Liver (tissue), 9 donors: ENCODE data around the gene CDH22. TPM values are rescaled to one million over a fixed set of nuclear protein-coding genes. Genes with fewer than 3 reads are reported as not detected.

Experiments
- DNase-seq: peaks from one replicate; pipeline ENCODE4 v3.0.0-alpha.2; 2017; ENCODE audit warnings: low spot score
- H3K27ac ChIP-seq, 2 donors: one replicate each; pipeline ENCODE4 v1.7.0; 2013; ENCODE audit warnings: inconsistent platforms in 2 of 2, low read length in 2 of 2, control low read depth in 1 of 2, low read depth in 1 of 2, mild to moderate bottlenecking in 1 of 2
- H3K27me3 ChIP-seq, 4 donors: one replicate each; pipeline versions ENCODE4 v1.6.1 to v1.7.0; 2013; ENCODE audit warnings: low read length in 3 of 4, inconsistent platforms in 1 of 4, mild to moderate bottlenecking in 1 of 4, moderate library complexity in 1 of 4; ENCODE audit not compliant: control insufficient read depth in 4 of 4, insufficient read depth in 4 of 4
- H3K36me3 ChIP-seq, 4 donors: one replicate each; pipeline versions ENCODE4 v1.6.1 to v1.7.0; 2013; ENCODE audit warnings: low read length in 3 of 4, mild to moderate bottlenecking in 3 of 4, low read depth in 1 of 4, moderate library complexity in 1 of 4; ENCODE audit not compliant: control insufficient read depth in 4 of 4, insufficient read depth in 3 of 4
- H3K4me1 ChIP-seq, 4 donors: one replicate each; pipeline versions ENCODE4 v1.6.1 to v1.7.0; 2013; ENCODE audit warnings: low read length in 3 of 4, mild to moderate bottlenecking in 3 of 4, moderate library complexity in 1 of 4; ENCODE audit not compliant: control insufficient read depth in 4 of 4, insufficient read depth in 4 of 4
- H3K4me3 ChIP-seq, 3 donors: one replicate each; pipeline versions ENCODE4 v1.6.1 to v1.7.0; 2013; ENCODE audit warnings: low read length in 3 of 3, control low read depth in 1 of 3, low read depth in 1 of 3, mild to moderate bottlenecking in 1 of 3
- H3K9ac ChIP-seq, 2 donors: one replicate each; pipeline ENCODE4 v1.7.0; 2013; ENCODE audit warnings: low read length in 2 of 2, mild to moderate bottlenecking in 2 of 2, moderate library complexity in 2 of 2, control low read depth in 1 of 2, low read depth in 1 of 2
- H3K9me3 ChIP-seq, 4 donors: one replicate each; pipeline versions ENCODE4 v1.6.1 to v1.7.0; 2013; ENCODE audit warnings: low read length in 3 of 4; ENCODE audit not compliant: control insufficient read depth in 4 of 4
- ATF3 ChIP-seq: IDR thresholded peaks from 2 replicates; pipeline ENCODE4 v1.6.1; 2016; ENCODE audit warnings: antibody characterized with exemption
- CTCF ChIP-seq: fragments of 150-350 bp; IDR thresholded peaks from 2 replicates; pipeline ENCODE4 v1.5.1; 2017; ENCODE audit warnings: improper control_type of control experiment, low read depth, low read length; ENCODE audit not compliant: missing input control
- EGR1 ChIP-seq, 2 donors: IDR thresholded peaks; 2 replicates each; pipeline ENCODE4 v1.6.1; 2016 to 2018; ENCODE audit warnings: antibody characterized with exemption in 2 of 2, low read depth in 2 of 2
- FOXA1 ChIP-seq: IDR thresholded peaks from 2 replicates; pipeline ENCODE4 v1.6.1; 2016; ENCODE audit warnings: antibody characterized with exemption
- FOXA2 ChIP-seq: IDR thresholded peaks from 2 replicates; pipeline ENCODE4 v1.6.1; 2016; ENCODE audit warnings: antibody characterized with exemption
- GABPA ChIP-seq, 2 donors: IDR thresholded peaks in 1 of 2; conservative IDR thresholded peaks in 1 of 2; 2 replicates each; pipeline ENCODE4 v1.6.1; 2016; ENCODE audit warnings: antibody characterized with exemption in 2 of 2, mild to moderate bottlenecking in 1 of 2, moderate library complexity in 1 of 2
- HNF4A ChIP-seq, 2 donors: conservative IDR thresholded peaks; 2 replicates each; pipeline ENCODE4 v1.6.1; 2016; ENCODE audit warnings: antibody characterized with exemption in 2 of 2, mild to moderate bottlenecking in 2 of 2
- HNF4G ChIP-seq: IDR thresholded peaks from 2 replicates; pipeline ENCODE4 v1.6.1; 2016; ENCODE audit warnings: antibody characterized with exemption
- JUND ChIP-seq, 2 donors: IDR thresholded peaks; 2 replicates each; pipeline ENCODE4 v1.6.1; 2016; ENCODE audit warnings: antibody characterized with exemption in 2 of 2
- MAX ChIP-seq: IDR thresholded peaks from 2 replicates; pipeline ENCODE4 v1.6.1; 2016; ENCODE audit warnings: antibody characterized with exemption
- NR2F2 ChIP-seq: IDR thresholded peaks from 2 replicates; pipeline ENCODE4 v1.6.1; 2016; ENCODE audit warnings: antibody characterized with exemption
- RAD21 ChIP-seq, 2 donors: IDR thresholded peaks; 2 replicates each; pipeline ENCODE4 v1.6.1; 2016; ENCODE audit warnings: antibody characterized with exemption in 2 of 2, mild to moderate bottlenecking in 2 of 2
- REST ChIP-seq: IDR thresholded peaks from 2 replicates; pipeline ENCODE4 v1.6.1; 2016; ENCODE audit warnings: antibody characterized with exemption, mild to moderate bottlenecking
- RXRA ChIP-seq, 2 donors: IDR thresholded peaks; 2 replicates each; pipeline ENCODE4 v1.6.1; 2017 to 2018; ENCODE audit warnings: antibody characterized with exemption in 2 of 2, mild to moderate bottlenecking in 1 of 2
- SP1 ChIP-seq: IDR thresholded peaks from 2 replicates; pipeline ENCODE4 v1.6.1; 2018; ENCODE audit warnings: antibody characterized with exemption, mild to moderate bottlenecking
- TAF1 ChIP-seq: conservative IDR thresholded peaks from 2 replicates; pipeline ENCODE4 v1.6.1; 2016; ENCODE audit warnings: antibody characterized with exemption, mild to moderate bottlenecking
- YY1 ChIP-seq: IDR thresholded peaks from 2 replicates; pipeline ENCODE4 v1.6.1; 2016; ENCODE audit warnings: antibody characterized with exemption, mild to moderate bottlenecking
- ZBTB33 ChIP-seq: IDR thresholded peaks from 2 replicates; pipeline ENCODE4 v1.6.1; 2016; ENCODE audit warnings: antibody characterized with exemption
- WGBS: extraction: QIAGEN DNeasy Blood & Tissue Kit; methylation state at CpG from one replicate; pipeline ENCODE4 v1.1.7; 2013; 5-methylcytosine and 5-hydroxymethylcytosine counted together
- polyA plus RNA-seq, 2 donors: library from polyadenylated mRNA; stranded (reverse) in 1 of 2; unstranded in 1 of 2; fragments of 200-250 nt in 1 of 2; fragments of >200 nt in 1 of 2; fragmentation: Nextera tagmentation in 1 of 2; extraction: Ambion mirVana in 1 of 2; gene quantifications; one replicate each; pipeline versions ENCODE4 v1.2.1 to v1.2.3, GENCODE V29; 2013 to 2015
- total RNA-seq, 2 donors: library from RNA; depleted of rRNA; stranded (reverse); fragments of >200 nt; gene quantifications; one replicate each; pipeline ENCODE4 v1.2.3, GENCODE V29; 2014
- donor health status: healthy.
- donor health status: healthy.
- donor health status: healthy.
- donor health status: healthy.
- donor health status: healthy.

Gene CDH22
- total and polyA plus RNA-seq, 4 donors: 0.02 TPM; not detected in 3

- no peaks in the 10 kb centered on the region for H3K9me3 ChIP-seq
- no peak for DNase-seq
- H3K9ac ChIP-seq: no peak overlapping the region
- 67% methylated on average over 7 of the region's 7 CpGs for WGBS
- H3K27me3 ChIP-seq: peaks cover 0 to 7% (median 0%) of the 10 kb centered on the region in 4 donors
- no peaks in the 10 kb centered on the region for H3K4me1 ChIP-seq
- no peaks in the 10 kb centered on the region for H3K36me3 ChIP-seq
- H3K27ac ChIP-seq: no peak overlapping the region
- TF ChIP-seq RXRA (IDR thresholded peaks at IDR 0.05) (no peak), CTCF (no peak), FOXA1 (no peak), NR2F2 (no peak), FOXA2 (no peak), ZBTB33 (no peak), HNF4A (conservative IDR thresholded peaks at IDR 0.05) (no peak), RAD21 (IDR thresholded peaks at IDR 0.05) (no peak), GABPA (IDR thresholded peaks at IDR 0.05 in 1 of 2, conservative IDR thresholded peaks at IDR 0.05 in 1 of 2) (no peak), HNF4G (no peak), SP1 (no peak), JUND (IDR thresholded peaks at IDR 0.05) (no peak), MAX (no peak), ATF3 (no peak), TAF1 (no peak), YY1 (no peak), EGR1 (IDR thresholded peaks at IDR 0.05; ENCODE audit: low read depth in 2 of 2) (no peak), REST (no peak)
- no peak overlapping the region for H3K4me3 ChIP-seq
These were observed 149.0 kb downstream of the CDH22 start for GRCh38 chr20:46159101-46159897.
